ENCODE data around the gene PROX2.

DNA sequence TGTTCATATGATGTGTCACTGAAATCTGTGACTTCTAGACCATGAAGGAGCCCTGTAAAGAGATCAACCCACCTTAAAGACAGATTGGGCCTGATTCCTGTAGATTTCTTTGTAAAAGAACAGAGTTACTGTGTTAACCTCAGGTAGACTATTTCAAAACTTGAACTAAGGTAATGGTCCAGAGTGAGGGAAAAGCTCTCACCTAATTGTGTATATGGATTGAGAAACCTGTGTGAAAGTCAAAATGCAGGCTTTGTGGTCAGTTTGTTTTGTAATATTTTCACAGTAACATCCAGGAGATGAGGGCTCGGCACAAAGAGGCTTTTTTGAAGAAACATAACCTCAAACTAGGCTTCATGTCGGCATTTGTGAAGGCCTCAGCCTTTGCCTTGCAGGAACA is 22.1 kb upstream of the PROX2 start:
- TF ChIP-seq, protein P1, sequence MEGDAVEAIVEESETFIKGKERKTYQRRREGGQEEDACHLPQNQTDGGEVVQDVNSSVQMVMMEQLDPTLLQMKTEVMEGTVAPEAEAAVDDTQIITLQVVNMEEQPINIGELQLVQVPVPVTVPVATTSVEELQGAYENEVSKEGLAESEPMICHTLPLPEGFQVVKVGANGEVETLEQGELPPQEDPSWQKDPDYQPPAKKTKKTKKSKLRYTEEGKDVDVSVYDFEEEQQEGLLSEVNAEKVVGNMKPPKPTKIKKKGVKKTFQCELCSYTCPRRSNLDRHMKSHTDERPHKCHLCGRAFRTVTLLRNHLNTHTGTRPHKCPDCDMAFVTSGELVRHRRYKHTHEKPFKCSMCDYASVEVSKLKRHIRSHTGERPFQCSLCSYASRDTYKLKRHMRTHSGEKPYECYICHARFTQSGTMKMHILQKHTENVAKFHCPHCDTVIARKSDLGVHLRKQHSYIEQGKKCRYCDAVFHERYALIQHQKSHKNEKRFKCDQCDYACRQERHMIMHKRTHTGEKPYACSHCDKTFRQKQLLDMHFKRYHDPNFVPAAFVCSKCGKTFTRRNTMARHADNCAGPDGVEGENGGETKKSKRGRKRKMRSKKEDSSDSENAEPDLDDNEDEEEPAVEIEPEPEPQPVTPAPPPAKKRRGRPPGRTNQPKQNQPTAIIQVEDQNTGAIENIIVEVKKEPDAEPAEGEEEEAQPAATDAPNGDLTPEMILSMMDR (IDR thresholded peaks at IDR 0.05; ENCODE audit: low read depth, low read length), result no peak
- TF ChIP-seq EZH2phosphoT487 (IDR thresholded peaks at IDR 0.05; ENCODE audit: low read depth), result no peak
